Stimulated activated CD8-positive, alpha-beta memory T cell treated with anti-CD3 and anti-CD28 coated beads, Interleukin-12 subunit alpha, Interleukin-12 subunit beta, amount 100 ng/mL, for 4 hours (primary cell): ENCODE data around the gene CNOT6.
A peak's percentile ranks its signal among the peaks of the same experiment; 100 is the strongest.
"Not testable (repeated sequence)": the region's sequence is repeated elsewhere in the genome, so short reads cannot be mapped to it uniquely, and the experiment has no call there.

ENCODE experiments used
- DNase-seq: peaks from one replicate; pipeline ENCODE4 v3.0.0-alpha.2; 2020; ENCODE audit warnings: low read depth

CNOT6 gene

DNA sequence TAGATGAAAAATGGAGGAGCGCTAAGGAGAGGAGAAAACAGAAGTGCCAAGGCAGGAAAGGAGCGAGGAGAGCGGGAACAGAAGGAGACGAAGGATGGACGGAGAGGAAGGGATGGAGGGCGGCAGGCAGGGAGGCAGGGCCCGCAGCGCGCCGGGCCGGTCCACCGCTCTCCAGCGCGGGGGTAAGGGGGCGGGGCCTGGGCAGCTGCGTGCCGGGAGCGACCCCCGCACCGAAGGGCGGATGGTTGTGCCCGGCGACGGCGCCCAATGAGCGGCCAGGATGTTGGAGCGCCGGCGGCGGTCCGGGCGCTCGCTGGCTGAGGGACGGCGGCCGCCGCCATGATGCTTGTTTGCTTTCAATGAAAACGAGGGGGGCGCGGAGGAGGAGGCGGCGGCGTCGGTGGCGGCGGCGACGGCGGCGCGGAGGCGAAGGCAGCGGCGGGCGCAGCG, at the start of gene CNOT6:
Gene CNOT6 (plus strand): TSS at position 320 of the 450 bp plus-strand sequence. CDS start 34,898 bp downstream, outside the sequence.
- DNase-seq, result peak; percentile 93

DNA sequence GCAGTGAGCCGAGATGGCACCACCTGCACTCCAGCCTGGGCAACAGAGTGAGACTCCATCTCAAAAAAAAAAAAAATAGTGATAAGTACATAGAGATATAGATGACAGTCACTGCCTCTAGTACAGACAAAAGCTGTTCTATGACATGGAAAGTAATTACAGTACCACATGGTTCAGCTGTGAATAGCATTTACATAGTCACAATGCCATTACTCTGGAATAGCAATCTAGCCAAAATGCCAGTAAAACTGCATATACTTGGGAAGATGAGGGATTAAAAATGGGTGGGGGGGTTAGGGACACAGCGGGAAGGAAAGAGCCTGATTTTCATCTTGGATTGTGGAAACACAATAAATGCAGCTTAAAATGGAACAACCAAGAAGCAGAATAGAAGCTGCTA, 39.4 kb upstream of the CNOT6 start:
- DNase-seq, result no peak

DNA sequence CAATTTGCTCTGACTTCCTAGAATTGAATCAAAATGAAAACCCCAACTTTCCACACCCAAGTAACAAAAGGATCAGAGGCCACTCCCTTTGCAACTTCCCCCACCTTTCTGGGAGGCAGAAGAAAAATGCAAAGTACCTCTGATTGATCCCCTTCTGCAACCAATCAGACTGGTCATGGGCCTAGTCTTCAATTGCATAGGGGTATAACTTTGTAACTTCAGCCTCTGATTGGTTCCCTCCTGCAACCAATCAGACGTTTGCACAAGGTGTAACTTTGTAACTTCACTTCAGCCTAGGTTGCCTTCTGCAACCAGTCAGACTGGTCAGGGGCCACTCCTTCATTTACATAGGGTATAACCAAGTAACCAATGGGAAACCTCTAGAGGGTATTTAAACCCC, 38.3 kb upstream of the CNOT6 start:
- DNase-seq, result no peak

DNA sequence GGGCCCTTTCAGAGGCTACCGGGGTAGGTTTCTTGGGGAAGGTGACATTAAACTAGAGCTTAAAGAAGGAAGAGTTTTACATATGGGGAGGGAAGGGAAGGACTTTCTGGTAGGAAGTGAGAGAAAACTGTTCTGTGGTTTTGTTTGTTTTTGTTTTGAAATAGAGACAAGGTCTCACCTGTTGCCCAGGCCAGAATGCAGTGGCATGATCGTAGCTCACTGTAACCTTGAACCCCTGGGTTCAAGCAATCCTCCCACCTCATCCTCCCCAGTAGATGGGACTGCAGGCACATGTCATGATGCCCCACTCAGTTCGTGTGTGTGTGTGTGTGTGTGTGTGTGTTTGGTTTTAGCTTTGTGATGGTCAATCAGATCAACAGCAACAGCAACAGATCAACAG, 37.4 kb upstream of the CNOT6 start:
- no peak for DNase-seq

DNA sequence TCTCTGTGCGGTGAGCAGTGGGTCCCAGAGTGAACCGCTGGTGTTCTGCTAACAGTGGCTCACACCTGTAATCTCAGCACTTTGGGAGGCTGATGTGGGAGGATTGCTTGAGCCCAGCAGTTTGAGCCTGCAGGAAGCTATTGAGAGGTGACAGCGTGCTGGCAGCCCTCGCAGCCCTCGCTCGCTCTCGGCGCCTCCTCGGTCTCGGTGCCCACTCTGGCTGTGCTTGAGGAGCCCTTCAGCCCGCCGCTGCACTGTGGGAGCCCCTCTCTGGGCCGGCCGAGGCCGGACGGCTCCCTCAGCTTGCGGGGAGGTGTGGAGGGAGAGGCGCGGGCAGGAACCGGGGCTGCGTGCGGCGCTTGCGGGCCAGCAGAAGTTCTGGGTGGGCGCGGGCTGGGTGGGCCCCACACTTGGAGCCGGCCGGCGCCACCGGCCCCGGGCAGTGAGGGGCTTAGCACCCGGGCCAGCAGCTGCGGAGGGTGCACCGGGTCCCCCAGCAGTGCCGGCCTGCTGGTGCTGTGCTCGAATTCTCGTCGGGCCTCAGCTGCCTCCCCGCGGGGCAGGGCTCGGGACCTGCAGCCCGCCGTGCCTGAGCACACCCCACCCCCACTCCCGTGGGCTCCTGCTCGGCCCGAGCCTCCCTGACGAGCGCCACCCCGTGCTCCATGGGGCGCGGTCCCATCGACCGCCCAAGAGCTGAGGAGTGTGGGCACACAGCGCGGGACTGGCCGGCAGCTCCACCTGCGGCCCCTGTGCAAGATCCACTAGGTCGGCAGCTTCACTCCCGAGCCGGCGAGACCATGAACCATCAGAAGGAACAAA, 35.1 kb upstream of the CNOT6 start:
- not testable (repeated sequence) for DNase-seq

DNA sequence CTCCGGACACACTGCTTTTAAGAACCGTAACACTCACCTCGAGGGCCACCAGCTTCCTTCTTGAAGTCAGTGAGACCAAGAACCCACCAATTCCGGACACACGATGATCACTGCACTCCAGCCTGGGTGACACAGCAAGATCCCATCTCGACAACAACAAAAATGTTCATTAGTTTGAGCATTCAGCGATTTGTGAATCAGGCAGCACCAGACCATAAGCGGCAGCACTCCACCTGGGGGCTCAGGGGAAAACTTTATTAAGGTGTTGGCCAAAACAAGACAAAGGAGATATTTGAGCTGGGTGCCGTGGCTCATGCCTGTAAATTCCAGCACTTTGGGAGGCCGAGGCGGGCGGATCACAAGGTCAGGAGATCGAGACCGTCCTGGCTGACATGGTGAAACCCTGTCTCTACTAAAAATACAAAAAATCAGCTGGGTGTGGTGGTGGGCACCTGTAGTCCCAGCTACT, 34.5 kb upstream of the CNOT6 start:
- not testable (repeated sequence) for DNase-seq

DNA sequence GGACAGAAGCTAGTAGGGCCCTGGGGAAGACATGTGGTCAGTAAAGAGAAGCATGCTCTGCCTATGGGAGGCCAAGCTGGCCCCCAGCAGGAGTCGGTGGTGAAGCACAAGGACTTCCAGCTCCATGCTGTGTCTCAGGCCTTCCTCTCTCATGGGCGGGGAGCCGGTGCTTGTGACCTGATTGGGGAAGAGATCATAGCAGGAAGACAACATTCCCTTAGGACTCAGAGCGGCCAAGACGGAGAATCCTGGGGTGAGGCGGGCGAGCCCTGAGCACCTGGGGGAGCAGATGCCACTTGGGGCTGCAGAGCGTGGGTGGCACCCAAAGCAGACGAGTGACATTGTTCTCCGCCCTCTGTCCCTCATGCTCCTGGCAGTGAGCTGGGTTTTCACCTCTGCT, 33.3 kb upstream of the CNOT6 start:
- no peak for DNase-seq

DNA sequence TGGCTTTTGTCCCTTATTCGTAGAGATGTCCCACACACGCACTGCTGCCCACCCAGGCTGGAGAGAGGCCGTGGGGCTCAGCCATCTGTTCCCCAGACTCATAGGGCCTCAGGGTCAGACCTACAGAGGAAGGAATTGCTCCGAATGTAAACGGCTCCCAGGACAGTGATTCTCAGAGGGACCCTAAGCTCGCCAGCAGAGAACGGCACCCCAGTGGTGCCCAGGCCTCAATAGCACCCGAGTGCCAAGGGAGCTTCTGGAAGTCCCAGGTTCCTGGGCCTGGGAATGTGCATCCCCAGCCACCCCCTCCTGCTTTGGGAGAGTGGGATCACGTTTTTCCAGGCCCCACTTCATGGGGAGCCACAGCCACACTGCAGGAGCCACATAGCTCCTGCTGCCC, 32.9 kb upstream of the CNOT6 start:
- DNase-seq, result no peak

DNA sequence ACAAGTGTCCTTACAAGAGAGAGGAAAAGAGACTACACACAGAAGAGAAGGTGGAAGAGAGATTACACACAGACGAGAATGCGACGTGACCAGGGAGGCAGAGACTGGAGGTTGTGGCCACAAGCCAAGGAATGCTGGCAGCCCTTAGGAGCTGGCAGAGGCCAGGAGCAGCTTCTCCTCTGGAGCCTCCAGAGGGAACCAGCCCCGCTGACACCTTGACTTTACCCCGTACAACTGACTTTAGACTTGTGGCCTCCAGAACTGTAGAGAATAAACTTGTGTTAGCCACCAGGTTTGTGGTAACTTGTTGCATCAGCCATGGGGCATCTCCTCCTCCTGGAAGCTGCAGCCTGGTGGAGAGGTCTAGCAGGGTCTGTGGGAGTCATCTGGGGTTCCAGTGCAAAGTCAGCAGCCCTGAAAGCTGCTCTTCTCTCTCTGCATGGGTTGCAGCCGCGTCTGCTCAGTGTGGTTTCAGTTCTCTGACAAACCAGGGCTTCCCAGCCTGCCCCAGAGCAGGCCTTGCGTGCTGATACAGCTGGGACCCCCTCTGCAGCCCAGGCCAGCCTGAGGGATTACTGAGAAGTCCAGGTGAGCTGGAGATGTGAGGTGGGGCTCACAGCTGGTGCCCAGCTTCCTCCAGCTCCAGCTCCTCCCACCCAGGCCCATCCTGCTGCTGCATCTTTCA, 30.8 kb upstream of the CNOT6 start:
- DNase-seq, result no peak

DNA sequence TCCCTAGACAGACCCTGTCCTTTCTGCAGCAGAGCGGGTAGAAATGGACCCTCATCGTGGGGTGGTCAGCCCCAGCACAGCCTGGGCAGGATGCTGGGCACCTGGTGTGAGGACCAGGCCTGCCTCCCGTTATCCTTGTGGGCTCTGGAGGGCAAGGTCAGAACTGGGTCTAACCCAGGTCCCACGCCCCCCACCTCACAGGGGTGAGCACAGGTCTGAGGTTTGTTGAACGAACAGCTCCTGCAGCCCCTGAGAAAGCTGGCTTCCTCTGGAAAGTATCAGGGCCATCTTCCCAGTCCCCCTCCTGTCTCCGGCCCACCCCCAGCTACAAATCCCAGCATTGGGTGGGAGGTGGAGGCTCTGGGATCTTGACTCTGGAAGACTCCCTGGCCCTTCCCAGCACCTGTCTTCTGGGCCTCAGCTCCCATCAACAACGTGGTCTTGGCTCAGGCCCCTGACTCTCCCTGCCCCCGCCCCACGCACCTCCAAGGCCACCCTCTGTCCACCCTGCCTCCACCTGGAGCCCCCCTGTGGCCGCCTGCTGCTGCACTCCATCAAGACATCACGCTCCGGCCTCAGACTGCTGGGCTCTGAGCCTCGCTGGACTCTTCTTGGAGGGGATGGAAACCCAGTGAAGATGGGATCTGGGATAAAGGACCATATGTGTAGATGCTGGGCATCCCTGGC, 30.1 kb upstream of the CNOT6 start:
- no peak for DNase-seq

DNA sequence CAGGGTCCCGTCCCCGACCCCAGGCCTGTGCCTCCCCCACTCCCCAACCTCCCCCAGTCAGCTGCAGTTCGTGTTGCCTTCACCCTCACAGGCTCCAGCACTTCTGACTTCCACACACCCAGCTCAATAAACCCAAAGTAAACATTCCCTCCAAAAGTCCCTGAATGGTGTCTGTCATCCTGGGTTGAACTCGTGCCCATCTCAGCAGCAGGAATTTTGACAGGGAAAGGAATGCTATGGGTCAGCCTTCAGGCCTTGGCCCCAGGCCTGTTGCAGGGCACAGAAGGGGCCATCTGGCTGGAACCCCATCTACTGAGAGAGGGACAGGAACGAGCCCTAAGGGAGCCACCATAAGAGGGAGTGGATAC, 29.6 kb upstream of the CNOT6 start:
- no peak for DNase-seq

DNA sequence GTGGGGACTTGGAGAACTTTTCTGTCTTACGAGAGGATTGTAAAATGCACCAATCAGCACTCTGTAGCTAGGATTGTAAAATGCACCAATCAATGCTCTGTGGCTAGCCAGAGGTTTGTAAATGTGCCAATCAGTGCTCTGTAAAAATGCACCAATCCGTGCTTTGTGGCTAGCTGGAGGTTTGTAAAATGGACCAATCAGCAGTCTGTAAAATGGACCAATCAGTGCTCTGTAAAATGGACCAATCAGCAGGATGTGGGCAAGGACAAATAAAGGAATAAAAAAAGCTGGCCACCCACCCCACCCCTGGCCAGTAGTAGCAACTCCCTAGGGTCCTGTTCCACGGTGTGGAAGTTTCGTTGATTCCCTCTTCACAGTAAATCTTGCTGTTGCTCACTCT, 29.1 kb upstream of the CNOT6 start:
- not testable (repeated sequence) for DNase-seq

DNA sequence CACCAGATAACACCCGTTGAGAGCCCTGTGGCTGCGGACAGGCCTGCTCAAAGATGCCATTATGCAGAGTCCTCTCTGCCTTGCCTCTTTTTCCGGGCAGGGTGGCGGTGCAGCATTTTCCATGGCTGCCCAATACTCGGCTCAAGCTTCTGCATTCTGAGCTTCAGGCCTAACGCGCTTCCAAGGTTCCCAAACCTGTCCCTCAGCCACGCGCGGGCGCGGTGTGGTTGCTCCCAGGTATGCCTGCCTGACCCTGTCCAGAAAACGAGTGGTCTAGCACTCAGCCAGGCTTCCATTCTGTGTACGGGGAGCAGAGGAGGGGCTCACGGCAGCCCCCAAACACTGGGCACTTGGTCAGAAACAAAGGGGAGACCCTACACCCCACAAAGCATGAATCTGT, 27.9 kb upstream of the CNOT6 start:
- no peak for DNase-seq

DNA sequence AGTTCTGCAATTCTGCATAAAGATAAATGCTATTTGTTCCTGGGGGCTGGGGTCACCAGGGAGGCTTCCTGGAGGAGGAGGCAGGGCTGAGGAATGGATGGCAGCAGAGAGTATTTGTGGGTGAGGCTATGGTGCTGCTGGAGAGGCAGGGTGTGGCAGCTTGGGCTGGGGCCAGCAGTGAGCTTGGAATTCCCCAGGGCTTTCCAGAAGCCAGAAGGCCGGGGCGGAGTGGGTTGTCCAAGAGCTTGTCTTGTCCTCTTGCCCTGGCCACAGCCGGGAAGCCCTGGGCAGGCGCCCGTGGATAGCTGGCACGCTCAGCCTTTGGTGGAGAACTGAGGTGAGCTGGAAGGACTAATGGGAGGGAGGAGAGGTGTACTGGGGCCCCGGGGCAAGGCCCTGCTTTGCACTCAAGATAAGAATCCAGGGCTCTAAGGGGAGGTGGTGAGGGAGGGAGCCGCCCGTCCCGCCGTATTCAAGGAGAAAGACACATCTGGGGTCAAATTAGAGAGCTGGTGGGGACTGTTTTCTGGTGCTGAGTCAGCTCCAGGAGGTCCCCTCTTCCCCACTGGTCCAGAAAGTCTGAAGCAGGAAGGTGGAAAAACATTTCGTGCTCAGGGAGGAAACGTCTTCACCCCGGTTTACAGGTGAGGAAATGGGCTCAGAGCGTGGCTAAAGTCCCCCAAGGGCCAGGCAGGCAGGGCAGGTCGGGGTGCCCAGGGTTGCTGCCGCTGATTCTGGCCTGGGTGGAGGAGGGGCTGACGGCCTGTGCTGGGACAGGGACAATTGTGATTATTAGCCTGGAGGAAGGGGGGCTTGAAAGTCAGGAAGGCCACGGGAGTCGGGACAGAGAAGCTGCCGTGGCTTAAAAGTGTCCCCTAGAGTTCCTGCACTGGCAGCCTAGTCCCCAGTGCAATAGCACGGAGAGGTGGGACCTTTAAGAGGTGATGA, 26.9 kb upstream of the CNOT6 start:
- no peak for DNase-seq

DNA sequence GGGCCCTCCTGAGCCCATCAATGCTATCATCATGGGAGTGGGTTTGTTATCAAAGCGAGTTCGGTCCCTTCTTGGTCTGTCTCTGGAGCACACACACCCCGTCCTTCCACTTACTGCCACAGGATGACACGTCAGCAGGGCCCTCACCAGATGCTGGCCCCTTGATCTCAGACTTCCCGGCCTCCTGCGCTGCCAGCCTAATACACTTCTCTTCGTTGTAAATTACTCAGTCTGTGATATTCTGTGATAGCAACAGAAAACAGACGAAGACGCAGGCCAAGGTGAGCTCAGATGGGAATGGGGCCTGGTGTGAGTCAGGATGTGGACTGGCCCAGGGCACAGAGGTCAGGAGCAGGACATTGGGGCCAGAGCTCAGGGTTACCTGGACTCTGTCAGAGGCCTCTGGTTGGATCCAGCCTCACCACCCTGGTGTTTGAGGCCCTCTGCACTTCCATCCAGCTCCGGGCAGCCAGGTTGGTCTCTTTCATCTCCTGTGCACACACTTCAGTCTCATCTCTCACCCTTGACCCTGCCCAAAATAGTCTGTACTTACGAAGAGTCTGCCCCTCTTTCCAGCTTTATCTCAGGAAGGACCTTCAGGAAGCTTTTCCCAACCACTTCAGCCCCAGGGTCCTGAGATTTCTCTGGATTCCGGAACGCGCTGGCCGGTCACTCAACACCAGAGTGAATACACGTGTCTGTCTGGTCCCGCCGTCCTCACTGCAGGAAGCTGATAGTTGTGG, 26.0 kb upstream of the CNOT6 start:
- no peak for DNase-seq

DNA sequence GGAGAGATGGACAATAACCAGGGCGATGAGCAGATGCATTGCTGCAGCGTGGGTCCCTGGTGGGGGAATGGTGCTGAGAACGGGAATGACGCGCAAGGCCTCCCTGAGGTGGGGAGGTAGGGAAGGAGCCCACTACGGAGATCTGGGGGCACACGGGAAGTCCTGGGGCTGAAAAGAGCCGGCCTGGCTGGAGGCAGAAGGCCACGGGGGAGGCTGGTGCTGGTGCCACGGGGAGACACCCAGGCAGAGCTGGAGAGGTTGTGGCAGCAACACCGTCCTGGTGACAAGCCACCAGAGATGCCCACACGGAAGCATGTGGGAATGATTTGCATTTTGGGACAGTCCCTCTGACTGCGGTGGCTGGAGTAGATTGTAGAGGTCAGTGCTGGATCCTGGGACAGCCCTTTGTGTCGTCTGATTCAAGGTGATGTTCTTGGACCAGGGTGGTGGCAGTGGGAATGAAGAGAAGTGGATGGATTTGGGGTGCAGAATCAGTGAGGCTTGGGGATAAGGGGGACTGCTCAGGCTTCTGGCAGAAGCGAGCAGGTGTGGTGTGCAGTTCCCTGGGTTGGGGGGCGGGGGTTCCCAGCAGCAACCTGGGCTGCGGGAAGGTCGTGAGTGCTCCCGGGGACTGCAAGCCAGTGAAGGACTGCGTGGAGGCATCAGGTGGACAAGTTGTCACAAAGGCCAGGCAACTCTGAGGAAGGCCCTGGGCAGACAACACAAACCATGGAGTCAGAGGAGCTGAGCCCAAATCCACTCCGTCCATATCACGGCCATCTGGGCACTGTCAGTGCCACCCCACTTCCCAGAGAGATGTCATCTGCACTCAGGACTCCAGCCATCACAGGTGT, 25.2 kb upstream of the CNOT6 start:
- DNase-seq, result no peak

DNA sequence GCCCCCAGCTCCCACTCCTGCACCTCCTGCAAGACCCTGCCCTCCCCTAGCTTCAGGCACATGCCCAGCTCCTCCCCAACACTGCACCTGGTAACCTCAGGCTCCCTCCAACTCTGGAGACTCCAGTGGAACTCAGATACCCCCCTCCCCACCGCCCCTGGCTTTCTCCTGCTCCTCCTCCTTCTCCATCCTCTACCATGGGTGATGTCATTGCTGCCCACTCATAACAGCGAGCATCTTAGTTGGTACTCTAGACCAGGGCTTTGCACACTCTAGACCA, 24.7 kb upstream of the CNOT6 start:
- no peak for DNase-seq

DNA sequence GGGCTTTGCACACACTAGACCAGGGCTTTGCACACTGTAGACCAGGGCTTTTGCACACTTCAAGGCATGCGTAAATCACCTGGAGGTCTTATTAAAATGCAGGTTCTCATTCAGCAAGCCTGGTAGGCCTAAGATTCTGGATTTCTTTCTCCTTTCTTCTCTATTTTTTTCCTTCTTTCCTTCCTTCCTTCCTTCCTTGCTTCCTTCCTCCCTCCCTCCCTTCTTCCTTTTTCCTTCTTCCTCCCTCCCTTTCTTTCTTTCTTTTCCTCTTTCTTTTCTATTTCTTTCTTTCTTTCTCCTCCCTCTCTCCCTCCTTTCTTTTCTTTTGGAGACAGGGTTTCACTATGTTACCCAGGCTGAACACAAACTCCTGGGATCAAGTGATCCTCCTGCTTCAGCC, 24.3 kb upstream of the CNOT6 start:
- DNase-seq, result no peak

DNA sequence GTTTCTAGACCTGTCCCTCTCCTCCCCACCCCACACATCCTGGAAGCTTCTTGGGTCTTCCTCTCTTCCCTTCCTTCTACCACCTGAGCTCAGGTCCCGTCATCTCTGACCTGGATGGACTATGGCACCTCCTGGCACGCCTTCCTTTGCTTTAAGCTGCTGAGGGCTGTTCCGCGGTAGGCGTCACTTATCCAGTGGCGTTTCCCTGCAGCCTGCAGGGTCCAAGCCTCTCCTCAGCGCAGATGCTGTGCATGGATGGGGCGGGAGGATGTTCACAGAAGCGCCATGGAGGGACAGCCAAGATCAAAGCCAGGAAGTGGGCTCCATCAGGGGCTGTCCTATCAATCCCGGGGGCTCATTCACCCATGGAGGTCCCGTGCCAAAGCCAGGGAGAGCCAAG, 23.8 kb upstream of the CNOT6 start:
- DNase-seq, result no peak

DNA sequence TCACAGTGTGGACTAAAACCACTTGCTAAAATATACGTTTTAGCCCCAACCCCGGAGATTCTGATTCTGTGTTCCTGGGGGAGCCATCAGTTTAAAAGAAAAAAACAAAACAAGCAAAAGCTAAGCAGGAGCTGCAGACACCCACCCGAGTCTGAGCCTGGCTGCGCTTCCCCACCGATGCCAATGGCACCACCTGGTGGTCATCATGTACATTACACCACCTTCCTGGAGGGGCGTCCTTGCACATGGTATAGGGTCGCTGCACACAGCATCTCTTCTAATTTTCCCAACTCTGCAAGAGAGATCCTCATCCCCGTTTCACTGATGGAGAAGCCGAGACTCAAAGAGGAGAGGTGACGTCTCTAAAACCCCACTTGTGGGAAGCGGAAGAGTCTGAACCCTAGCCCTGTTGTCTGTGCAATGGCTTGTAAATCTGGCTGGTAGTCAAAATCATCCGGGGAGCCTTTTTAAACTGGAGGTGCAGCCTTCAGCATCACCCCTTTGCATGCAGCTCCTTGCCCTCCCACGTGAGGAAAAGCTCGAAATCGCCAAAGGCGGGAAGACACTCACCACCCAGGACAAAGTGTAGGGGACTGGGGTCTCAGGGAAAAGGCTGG, 23.1 kb upstream of the CNOT6 start:
- peak; percentile 16 for DNase-seq
